Cerebellar nuclear complex (tissue), 1 donor: ENCODE measurements around the gene KMT2E.
"Not testable (repeated sequence)": the region's sequence is repeated elsewhere in the genome, so short reads cannot be mapped to it uniquely, and the experiment has no call there.

Experiments used
- DNase-seq, 2 experiments: peaks; one replicate each; lab custom pipeline; 2025; lab: John Stamatoyannopoulos, UW

Gene KMT2E

DNA sequence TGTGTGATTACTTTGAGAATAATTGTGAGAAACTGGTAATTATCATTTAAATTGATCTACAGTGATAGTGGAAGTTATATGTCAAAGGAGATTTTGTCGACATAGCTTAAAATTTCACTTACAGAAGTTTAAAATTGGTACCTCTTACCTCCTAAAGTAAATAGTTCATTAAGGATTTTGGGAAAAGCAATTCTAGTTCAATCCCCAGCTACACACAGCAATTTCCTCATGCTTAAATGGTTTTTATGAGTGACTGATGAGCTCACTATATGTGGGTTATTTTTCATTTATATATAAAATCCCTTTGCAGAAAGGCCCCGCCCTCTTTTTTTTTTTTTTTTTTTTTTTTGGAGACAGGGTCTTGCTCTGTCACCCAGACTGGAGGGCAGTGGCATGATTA, 12.7 kb downstream of the KMT2E start:
- no peak for DNase-seq

DNA sequence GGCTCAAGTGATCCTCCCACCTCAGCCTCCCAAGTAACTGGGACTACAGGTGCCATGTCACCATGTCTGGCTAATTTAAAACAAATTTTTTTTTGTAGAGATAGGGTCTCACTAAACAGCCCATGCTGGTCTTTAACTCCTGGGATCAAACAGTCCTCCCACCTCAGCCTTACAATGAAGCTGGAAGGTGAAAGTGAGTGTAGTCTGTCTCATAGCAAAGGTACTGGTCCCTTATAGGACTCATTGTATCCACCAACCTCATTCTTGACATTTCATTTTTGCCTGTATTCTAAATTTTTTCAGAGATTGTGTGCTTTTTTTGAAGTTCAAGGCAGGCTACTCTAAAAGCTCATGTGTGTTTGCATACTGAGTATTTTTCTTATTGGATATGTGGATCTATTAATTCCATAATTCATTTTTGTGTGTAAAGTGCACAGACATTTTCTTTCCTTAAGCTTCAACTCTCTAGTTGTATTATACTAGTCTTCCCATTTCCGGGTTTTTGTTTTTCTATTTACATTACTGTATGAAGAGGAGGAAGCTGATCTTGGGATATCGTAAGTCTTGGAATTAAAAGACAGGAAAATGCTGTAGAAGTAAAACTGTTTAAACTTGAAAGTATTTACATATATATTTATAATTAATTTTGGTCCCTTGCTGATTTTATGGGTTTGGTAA, 13.3 kb downstream of the KMT2E start:
- DNase-seq, result no peak

DNA sequence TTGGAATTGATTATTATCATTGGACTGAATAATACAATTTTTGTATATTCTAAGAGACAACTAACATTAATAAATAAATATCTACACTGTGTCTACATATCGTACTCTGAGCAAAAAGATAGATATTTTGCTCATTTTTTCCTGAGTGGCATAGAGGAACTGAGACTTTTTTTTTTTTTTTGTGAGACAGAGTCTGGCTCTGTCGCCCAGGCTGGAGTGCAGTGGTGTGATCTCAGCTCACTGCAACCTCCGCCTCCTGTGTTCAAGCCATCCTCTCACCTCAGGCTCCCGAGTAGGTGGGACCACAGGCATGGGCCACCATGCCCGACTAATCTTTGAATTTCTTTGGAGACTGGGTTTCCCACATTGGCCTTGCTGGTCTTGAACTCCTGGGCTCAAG, 14.0 kb downstream of the KMT2E start:
- no peak for DNase-seq

- not testable (repeated sequence) for DNase-seq
Measured at GRCh38 chr7:105028941-105029340, 14.9 kb downstream of the KMT2E start.

GRCh38 chr7:105030447-105030846, 16.4 kb downstream of the KMT2E start:
- no peak for DNase-seq

DNA sequence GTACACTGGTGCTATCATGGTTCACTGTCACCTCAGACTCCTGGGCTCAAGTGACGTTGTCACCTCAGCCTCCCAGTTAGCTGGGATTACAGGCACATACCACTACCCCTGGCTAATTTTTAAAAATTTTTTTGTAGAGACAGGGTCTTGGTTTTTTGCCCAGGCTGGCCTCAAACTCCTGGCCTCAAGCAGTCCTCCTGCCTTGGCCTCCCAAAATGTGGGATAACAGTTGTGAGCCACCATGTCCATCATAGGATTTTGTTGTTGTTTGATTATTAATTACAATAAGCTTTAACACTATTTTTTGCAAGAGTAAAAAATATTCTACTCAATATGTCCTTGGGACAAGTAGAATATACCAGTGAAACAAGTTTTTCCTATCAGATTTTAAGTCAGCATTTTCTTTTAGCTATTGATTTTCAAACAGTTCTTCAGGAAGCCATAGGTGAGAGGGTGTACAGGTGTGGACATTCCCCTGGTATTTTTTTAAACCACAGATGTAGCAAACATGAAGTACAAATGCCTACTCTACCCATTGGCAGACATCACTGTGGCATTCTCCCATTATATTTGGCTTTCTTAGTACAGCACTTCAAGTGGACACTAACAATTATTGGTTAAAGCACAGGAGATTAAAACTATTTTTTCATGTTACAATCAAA, 18.7 kb downstream of the KMT2E start:
- DNase-seq, result no peak

GRCh38 chr7:105035349-105035748, 21.3 kb downstream of the KMT2E start:
- no peak for DNase-seq

DNA sequence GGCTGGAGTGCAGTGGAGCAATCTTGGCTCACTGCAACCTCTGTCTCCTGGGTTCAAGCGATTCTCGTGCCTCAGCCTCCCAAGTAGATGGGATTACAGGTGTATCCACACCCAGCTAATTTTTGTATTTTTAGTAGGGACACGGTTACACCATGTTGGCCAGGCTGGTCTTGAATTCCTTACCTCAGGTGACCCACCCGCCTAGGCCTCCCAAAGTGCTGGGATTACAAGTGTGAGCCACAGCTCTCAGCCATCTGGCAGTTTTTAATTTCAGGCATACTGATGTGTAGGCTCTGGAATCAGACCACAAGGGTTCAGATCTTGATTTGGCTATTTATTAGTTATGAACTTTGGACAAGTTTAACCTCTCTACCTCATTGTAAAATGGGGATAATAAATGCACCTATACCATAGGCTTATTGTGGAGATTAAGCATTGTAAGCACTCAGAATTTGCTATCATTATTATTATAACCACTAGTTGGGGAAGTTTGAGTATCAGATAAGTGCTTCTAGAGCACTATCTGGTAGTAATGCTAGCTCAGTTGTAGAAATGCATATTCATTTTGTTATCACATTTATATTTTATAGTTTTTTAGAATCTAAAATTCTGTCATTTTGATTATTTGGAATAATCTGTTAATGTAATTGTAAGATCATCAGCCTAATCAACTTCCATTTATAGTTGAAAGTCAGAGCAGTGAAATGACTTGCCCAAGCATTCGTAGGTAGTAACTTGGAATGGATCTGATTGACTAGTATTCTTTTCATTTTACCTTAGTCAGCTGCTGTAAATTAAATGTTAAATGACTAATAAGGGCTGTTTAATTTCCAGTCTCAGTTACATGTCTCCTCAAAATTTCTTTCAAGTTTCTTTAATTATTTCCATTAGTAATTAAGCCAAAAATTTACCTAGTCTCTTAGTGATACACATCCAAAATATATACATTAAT, 22.5 kb downstream of the KMT2E start:
- DNase-seq, result no peak

DNA sequence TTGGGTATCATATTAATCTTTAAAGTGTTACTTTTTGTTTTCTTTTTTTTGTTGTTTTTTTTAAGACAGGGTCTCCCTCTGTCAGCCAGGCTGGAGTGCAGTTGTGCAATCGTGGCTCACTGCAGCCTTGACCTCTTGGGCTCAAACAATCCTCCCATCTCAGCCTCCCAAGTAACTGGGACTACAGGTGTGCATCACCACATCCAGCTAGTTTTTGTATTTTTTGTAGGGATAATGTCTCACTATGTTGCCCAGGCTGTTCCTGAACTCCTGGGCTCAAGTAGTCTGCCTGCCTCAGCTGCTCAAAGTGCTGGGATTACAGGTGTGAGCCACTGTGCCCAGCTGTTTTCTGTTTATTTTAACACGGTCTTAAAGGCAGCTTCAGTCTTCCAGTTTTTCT, 23.3 kb downstream of the KMT2E start:
- DNase-seq, result no peak

GRCh38 chr7:105044449-105045070, 30.6 kb downstream of the KMT2E start:
- DNase-seq, result no peak

GRCh38 chr7:105046414-105046813, 32.4 kb downstream of the KMT2E start:
- no peak for DNase-seq

DNA sequence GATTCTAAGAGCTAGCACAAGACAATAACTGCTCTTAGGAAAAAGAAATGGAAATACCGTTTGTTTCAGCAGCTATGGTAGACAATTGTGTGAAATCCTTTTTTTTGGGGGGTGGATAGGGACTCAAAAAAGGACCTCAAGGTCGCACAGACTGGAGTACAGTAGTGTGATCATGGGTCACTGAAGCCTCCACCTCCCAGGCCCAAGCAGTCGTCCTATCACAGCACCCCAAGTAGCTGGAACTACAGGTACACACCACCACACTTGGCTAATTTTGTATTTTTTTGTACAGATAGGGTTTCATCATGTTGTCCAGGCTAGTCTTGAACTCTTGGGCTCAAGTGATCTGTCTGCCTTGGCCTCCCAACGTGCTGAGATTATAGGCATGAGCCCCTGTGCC, 33.9 kb downstream of the KMT2E start:
- DNase-seq, result no peak

DNA sequence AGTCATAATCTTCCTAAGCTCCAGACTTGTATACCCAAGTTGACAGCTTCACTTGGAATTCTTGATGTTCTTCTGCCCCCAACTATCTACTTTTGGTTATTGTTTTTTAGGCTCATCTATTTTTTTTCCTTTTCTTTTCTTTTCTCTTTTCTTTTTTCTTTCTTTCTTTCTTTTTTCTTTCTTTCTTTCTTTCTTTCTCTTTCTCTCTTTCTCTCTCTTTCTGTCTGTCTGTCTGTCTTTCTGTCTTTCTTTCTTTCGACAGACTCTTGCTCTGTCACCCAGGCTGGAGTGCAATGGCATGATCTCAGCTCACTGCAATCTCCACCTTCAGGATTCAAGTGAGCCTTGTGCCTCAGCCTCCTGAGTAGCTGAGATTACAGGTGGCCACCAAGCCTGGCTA, 36.5 kb downstream of the KMT2E start:
- no peak for DNase-seq

DNA sequence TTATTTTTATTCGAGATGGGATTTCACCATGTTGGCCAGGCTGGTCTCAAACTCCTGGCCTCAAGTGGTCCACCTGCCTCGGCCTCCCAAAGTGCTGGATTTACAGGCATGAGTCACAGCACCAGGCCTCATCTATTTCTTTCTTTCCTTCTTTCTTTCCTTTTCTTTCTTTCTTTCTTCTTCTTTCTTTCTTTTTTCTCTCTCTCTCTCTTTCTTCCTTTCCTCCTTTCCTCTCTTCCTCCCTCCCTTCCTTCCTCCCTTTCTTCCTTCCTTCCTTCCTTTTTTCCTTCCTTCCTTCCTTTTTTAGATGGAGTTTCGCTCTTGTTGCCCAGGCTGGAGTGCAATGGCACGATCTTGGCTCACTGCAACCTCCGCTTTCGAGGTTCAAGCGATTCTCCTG, 36.9 kb downstream of the KMT2E start:
- DNase-seq, result not testable (repeated sequence)

- no peak for DNase-seq
Measured at GRCh38 chr7:105055084-105055483, 41.1 kb downstream of the KMT2E start.

- DNase-seq, result no peak
Measured at GRCh38 chr7:105055621-105056020, 41.6 kb downstream of the KMT2E start.

- no peak for DNase-seq
Measured at GRCh38 chr7:105057472-105057871, 43.5 kb downstream of the KMT2E start.

- no peak for DNase-seq
Measured at GRCh38 chr7:105060437-105060836, 46.4 kb downstream of the KMT2E start.

GRCh38 chr7:105060923-105061322, 46.9 kb downstream of the KMT2E start:
- no peak for DNase-seq

- DNase-seq, result no peak
Measured at GRCh38 chr7:105065104-105065503, 51.1 kb downstream of the KMT2E start.

GRCh38 chr7:105067691-105068090, 53.7 kb downstream of the KMT2E start:
- no peak for DNase-seq

DNA sequence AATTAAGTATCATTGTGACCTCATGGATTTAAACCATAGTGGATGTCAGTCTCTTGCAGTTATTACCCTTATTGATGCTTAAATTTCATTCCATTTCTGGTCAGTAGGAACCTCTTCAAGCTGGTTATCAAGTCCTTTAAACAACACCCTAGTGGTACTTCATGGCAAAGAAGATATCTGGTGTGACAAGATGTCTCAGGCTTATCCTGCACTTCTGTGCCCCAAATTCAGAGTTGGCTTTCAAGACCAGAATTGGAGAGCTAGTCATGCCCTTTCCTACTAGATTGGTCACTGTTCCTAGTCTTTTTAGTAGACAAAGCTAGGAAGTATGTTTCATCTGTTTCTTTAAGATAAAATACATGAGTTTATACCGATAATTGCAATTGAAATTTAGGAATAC, 54.9 kb downstream of the KMT2E start:
- DNase-seq, result no peak
